Esophagus muscularis mucosa (tissue), 3 donors: ENCODE measurements around the gene GABPB1.

Experiments used
- POLR2A ChIP-seq: fragments of 450-650 bp; IDR thresholded peaks from one replicate; pipeline ENCODE4 v1.6.1; 2017; ENCODE audit warnings: antibody characterized with exemption, moderate library complexity, mild to moderate bottlenecking, low read depth
- TF ChIP-seq, protein P1 (sequence below), 3 experiments: fragments of 200-600 bp in 2 of 3; fragments of 450-650 bp in 1 of 3; sonication (generic) in 2 of 3; IDR thresholded peaks; one replicate each; pipeline ENCODE4 v1.5.1; 2017 to 2019; ENCODE audit warnings: antibody characterized with exemption in 3 of 3, mild to moderate bottlenecking in 2 of 3, moderate library complexity in 1 of 3

DNA sequence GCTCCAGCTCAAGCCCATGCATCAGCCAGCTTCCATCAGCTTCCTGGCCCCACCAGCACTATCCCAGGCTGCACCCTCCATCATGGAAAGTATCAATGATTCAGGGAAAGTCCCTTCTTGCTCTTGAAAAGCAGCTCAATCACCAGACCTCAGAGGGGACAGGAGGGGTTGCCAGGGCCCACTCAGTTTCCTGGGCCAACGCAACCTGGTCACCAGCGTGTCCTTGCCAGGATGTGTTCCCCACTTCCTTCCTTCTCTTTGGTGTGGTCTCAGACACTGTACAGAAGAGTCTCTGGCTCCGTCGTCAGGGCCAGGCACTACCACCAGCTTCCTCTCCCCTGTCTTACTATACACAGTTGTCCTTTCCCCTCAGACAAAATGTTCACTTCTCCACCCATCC is 92.5 kb downstream of the GABPB1 start:
- TF ChIP-seq, protein P1, sequence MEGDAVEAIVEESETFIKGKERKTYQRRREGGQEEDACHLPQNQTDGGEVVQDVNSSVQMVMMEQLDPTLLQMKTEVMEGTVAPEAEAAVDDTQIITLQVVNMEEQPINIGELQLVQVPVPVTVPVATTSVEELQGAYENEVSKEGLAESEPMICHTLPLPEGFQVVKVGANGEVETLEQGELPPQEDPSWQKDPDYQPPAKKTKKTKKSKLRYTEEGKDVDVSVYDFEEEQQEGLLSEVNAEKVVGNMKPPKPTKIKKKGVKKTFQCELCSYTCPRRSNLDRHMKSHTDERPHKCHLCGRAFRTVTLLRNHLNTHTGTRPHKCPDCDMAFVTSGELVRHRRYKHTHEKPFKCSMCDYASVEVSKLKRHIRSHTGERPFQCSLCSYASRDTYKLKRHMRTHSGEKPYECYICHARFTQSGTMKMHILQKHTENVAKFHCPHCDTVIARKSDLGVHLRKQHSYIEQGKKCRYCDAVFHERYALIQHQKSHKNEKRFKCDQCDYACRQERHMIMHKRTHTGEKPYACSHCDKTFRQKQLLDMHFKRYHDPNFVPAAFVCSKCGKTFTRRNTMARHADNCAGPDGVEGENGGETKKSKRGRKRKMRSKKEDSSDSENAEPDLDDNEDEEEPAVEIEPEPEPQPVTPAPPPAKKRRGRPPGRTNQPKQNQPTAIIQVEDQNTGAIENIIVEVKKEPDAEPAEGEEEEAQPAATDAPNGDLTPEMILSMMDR (IDR thresholded peaks at IDR 0.05): no peak
- no peak for TF ChIP-seq POLR2A
